ENCODE measurements around the gene RAB31.

Gene RAB31

DNA sequence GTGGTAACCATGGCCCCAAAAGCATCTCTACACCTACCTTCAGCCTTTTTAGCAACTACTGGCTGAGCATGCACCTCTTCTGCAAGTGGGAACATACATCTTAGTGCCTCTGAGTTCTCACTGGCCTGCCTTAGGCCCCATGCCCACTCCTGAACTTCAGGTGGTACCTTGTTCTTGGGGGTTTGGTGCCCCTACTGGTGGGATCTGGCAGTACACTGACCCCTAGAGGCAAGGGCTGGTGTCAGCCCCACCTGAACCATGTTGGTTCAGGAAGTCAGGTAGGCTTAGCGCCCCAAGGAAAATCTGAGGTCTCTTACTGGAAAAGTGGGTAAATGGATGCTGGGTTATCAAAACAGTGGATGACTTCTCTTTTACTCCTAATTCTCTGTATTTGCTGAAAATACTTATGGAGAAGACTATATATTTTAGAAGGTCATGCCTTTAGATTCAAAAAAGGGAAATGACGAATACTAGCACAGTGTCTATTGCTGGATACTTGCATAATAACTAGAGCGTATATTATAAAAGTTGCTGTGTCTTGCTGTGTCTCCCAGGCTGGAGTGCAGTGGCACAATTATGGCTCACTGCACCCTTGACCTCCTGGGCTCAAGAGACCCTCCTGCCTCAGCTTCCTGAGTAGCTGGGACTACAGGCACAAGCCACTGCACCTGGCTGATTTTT, 84.6 kb downstream of the RAB31 start:
- no peak for DNase-seq

GRCh38 chr18:9796011-9796410, 87.9 kb downstream of the RAB31 start:
- no peak for DNase-seq

- DNase-seq: peak; percentile 7
Measured at GRCh38 chr18:9796935-9797549, 88.9 kb downstream of the RAB31 start.

GRCh38 chr18:9802175-9803062, 94.3 kb downstream of the RAB31 start:
- no peak for DNase-seq

DNA sequence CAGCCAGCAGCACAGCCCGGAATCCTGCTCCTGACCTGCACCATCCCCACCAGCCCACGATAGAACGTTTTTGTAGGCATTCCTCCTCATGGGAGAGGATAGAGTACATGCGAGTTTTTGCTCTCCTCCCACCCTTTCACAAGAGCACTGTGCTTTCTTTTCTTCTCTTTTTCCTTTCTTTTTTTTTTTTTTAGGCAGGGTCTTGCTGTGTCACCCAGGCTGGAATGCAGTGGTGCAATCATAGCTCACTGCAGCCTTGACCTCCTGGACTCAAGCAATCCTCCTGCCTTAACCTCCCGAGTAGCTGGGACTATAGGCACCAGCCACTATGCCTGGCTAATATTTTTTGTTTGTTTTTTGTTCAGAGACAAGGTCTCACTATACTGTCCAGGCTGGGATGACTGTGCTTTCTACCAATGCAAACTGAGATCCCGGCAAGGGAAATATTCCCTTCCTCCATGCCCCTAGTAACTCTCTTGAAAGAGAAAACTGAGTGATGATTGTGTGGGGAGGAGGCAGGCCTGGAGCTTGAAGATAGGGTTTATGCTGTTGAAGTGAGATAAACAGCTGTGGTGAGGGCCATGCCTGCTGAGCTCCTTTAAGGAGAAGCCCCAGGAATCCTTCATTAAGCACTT, 95.1 kb downstream of the RAB31 start:
- DNase-seq: no peak

DNA sequence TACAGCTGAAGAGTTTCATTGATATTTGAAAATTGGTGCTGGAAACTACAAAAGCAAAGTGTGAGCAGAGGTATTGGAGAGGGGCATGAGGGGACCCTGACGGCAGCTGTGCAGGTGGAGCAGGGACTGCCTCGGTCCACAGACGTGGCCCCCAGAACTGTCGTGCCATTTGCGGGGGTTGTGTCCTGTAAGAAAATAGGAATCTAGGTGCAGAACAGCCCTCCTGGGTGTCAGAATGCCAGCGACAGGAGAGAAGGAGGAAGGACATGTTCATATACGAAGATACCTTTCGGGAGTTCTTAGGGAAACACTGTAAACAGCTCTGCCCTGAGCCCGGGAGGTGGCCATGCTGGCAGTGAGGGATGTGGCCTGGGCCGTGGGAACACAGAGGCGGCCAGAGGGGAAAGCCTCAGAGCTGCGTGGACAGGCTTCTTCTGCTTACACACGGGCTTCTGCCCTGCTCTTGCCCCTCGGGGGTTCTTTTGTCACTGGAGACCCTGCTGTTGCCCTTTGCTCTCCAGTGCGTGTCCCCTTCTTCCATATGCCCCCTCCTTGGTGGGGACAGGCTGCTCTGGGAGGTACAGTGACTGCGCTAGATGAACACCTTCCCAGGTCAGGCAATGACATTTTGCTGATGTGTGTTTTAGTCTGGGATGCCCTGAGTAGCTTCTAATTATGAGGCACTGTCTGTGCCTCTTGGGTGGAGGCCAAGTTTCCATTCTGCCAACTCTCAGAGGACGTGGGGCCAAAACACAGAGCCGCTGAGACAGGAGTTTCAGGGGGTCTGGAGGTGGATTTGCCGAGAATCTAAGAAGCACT, 95.8 kb downstream of the RAB31 start:
- DNase-seq: no peak

DNA sequence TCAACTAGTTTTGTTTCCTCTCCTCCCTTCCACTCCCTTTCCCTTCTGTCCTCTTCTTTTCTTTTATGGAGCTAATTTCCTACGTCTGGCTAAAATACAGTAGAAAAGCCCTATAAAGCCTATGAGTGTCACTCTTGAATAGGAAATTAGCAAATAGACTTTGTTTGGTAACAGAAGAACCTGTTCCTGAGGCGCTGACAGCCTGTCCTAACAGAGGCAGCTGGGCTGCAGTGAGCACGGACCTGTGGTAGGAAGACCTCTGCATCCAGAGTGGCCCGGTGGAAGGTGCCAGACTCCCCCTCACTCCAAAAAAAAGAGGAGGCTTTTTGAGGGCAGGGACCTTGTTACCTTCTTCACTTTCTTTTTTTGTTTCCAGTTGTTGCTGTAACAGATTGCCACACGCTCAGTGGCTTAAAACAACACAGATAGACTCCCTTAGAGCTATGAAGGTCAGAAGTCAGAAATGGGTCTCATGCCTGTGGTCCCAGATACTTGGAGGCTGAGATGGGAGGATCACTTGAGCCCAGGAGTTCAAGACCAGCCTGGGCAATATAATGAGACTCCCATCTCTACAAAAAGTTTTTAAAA, 96.5 kb downstream of the RAB31 start:
- peak; percentile 22 for DNase-seq

GRCh38 chr18:9806905-9807304, 98.8 kb downstream of the RAB31 start:
- DNase-seq: no peak

DNA sequence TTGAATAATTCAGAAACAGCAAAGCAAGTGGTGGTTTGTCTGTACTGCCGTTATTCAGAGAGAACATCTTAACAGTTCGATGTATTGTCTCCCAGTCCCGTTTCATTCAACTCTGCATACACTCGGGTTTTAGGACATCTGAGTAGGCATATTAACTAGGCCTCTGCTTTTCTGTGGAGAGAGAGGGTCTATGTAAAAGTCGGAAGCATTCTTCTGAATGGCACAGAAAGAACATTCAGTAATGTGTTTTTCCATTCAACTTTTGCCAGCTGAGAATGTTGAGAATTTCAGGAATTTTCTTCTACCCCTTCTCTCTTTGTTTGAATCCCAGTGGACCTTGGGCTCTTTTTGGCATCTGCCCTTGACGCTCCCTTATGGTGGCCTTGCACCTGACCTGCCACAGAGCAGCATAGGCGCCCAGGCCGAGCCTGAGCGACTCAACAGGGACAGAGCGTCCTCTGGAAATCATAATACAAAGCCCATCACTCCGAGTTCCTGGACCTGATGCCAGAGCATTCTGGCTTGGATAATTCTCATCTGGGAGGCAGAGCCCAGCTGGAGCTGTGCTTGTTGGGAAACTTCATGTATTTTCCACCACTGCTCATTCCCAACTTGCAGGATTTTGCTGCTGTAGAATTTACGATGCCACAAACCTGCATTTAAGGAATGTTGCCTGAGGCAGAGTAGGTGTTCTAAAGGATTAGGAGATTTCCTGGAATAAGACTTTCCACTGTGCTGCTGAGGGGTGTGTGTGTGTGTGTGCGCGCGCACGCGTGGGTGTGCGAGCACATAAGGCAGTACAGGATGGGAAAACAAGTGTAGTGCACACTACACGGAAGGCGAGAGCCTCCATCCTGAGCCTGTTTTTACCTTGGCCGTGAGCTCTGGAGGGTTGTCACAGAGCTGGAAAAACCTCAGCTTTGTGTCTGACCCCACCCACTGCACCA, 100.5 kb downstream of the RAB31 start:
- no peak for DNase-seq

- no peak for DNase-seq
Measured at GRCh38 chr18:9809697-9810096, 101.6 kb downstream of the RAB31 start.

GRCh38 chr18:9810299-9810698, 102.2 kb downstream of the RAB31 start:
- DNase-seq: no peak

DNA sequence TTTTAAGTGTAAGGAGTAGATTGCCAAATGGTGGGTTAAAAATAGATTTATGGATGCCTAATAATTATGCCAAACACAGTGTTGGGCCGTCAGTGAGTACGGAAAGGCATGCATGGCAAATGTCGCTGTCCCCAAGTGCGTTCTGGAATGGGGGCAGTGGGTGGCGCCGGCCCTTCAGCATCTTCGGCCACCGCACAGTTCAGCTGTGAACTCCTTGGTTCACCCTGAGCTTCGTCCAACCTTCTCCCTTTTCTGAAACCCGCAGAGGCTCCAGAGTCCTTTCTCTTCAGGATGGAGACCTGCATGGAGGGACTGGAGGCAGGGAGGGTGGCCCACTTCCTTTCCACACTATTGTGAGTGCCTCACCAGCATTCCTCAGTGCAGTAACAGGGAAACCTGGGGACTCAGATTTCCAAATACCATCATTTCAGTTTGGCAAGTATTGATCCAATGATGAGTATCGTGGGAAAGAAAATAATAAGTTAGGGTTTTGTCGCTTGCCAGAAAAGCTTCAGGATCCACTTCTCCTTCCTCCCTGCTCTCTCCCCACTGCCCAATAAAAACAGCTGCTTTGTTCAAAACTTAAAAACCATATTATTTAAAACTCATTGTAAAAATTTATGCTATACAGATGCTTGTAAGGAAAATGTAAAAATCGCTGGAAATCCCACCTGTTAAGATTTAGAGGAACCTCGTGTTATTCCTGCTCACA, 103.0 kb downstream of the RAB31 start:
- DNase-seq: no peak

DNA sequence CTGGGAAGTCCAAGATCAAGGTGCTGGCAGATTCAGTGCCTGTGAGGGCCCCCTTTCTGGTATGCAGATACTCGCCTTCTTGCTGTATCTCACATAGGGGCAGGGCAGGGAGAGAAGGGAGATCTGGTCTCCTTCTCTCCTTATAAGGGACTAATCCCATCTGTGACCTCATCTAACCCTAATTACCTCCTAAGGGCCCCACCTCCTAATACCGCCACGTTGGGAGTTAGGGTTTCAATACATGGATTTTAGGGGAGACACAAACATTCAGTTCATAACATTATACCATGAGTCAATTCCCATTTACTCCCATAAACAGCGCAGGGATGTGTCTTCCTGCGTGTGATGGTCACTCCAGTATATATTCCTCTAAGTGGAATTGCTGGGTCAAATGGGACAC, 103.9 kb downstream of the RAB31 start:
- no peak for DNase-seq

DNA sequence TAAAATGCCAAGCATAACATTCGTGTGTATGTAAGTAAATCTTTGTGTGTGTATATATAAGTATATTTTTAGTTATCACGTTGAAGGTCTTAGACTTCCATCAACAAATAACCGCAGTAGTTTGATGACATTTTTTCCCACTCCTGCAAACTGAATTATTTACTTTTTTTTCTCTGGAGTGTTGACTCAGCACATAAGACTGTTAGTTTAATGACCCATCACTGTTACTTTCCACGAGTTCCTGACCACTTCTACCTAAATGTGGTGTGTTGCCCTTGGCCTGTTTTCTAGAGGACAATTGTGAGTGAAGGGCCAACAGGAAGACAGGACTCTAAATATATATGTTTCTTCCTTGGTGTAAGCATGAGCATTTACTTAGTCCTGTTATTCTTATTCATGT, 106.3 kb downstream of the RAB31 start:
- no peak for DNase-seq

DNA sequence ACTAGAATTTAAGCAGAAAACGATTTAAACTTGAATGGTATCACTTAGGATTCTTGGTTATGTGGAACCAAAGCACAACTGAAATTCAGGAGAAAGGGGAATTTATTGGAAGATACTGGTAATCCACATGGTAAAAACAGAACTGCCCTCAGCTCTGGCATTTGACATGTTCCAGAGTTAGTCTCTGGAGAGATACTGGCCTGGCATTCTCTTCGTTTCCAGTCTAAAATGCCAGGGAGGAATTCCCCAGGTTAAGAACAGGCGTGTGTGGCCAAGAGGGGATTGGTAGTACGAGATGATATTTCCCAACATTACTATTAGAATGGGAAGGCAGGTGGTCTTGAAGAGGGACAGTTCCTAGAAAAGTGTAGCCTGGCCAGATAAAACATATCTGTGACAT, 109.2 kb downstream of the RAB31 start:
- no peak for DNase-seq

DNA sequence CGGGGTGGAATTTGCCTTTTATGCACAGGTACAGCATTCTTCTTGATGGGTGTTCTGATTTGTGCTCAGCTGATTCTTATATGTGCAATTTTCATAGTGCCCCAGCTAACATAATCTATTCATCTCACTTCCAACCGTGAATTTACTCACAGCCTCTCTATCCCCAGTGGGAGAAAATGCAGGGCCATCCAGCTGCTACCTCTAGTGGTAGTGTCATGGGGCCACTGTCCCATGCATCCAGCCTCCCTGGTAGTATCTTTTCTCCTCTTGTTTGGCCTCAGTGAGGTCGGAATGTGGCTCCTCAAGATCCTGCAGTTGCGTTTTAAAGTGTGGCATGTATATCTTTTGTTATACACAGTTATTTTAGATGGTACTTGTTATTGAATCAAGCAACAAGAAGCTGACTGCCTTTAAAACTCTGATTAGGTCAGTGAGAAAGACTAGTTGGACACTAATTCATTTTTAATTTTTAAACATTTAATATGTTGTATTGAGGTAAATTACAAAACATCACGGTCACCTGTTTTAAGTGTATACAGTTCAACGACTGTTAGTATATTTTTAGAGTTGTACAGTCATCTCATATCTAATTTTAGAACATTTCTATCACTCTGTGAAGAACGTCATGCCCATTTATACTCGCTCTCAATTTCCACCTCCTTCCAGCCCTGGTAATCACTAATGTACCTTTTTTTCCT, 109.8 kb downstream of the RAB31 start:
- no peak for DNase-seq

GRCh38 chr18:9818423-9818734, 110.3 kb downstream of the RAB31 start:
- DNase-seq: no peak

DNA sequence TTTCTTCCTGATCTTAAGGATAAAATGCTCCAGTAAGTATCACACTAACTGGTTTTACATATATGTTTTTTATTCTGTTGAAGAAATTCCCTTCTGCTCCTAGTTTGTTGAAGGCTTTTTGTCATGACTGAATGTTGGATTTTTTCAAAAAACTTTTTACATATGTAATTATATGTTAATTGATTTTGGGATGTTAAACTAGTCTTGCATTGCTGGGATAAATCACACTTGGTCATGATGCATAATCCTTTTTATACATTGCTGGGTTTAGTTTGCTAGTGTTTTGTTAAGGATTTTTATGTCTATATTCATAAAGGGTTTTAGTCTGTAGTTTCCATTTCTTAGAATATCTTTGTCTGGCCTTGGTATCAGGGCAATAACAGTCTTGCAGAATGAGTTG, 112.0 kb downstream of the RAB31 start:
- no peak for DNase-seq

DNA sequence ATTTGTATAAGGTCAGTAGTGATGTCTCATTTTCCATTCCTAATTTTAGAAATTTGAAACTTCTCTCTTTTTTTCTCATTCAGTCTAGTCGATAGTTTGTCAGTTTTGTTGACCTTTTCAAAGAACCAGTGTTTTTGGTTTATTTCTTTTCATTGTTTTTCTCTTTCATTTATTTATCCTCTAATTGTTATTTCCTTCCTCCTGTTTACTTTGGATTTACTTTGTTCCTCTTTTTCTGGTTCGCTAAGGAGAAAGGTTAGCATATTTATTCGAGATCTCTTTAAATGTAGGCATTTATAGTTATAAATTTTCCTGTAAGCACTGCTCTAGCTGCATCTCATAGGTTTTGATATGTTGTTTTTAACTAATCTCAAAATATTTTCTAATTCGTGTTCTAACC, 112.6 kb downstream of the RAB31 start:
- no peak for DNase-seq
